ENCODE data around the gene NFKBIE.

NFKBIE gene

DNA sequence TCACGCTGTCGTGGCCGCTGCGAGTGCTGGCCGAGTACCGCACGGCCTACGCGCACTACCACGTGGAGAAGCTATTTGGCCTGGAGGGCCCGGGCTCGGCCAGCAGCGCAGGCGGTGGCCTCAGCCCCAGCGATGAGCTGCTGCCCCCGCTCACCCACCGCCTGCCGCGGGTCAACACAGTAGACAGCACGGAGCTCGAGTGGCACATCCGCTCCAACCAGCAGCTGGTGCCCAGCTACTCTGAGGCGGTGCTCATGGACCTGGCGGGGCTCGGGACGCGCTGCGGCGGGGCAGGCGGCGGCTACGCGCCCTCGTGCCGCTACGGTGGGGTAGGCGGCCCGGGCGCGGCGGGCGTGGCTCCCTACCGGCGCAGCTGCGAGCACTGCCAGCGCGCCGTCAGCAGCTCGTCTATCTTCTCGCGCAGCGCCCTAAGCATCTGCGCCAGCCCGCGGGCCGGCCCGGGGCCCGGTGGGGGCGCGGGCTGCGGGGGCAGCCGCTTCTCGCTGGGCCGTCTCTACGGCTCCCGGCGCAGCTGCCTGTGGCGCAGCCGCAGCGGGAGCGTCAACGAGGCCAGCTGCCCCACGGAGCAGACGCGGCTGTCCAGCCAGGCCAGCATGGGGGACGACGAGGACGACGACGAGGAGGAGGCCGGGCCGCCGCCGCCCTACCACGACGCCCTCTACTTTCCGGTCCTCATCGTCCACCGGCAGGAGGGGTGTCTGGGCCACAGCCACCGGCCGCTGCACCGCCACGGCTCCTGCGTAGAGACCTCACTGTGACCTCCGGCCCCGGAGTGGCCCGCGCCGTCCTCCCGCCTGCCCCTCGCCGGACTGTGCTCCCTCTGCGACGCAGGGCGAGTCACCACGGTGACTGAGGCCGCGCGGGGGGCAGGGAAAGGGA is 10.6 kb upstream of the NFKBIE start:
- TF ChIP-seq YY1 (IDR thresholded peaks at IDR 0.05; ENCODE audit: low read depth) (no peak), TAF1 (IDR thresholded peaks at IDR 0.05; ENCODE audit: low read depth) (no peak), TCF12 (IDR thresholded peaks at IDR 0.05; ENCODE audit: low read depth) (no peak), FOXM1 (IDR thresholded peaks at IDR 0.05; ENCODE audit: borderline replicate concordance, low read depth) (no peak), EGR1 (IDR thresholded peaks at IDR 0.05) (no peak), ZBTB7A (IDR thresholded peaks at IDR 0.05; ENCODE audit: low read depth) (no peak), EP300 (IDR thresholded peaks at IDR 0.05; ENCODE audit: borderline replicate concordance) (no peak), TEAD4 (IDR thresholded peaks at IDR 0.05) (no peak), CEBPB (IDR thresholded peaks at IDR 0.05) (no peak), NFIC (IDR thresholded peaks at IDR 0.05) (no peak)
- TF ChIP-seq, protein P1, sequence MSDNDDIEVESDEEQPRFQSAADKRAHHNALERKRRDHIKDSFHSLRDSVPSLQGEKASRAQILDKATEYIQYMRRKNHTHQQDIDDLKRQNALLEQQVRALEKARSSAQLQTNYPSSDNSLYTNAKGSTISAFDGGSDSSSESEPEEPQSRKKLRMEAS (IDR thresholded peaks at IDR 0.05), result no peak
- TF ChIP-seq, protein P2, sequence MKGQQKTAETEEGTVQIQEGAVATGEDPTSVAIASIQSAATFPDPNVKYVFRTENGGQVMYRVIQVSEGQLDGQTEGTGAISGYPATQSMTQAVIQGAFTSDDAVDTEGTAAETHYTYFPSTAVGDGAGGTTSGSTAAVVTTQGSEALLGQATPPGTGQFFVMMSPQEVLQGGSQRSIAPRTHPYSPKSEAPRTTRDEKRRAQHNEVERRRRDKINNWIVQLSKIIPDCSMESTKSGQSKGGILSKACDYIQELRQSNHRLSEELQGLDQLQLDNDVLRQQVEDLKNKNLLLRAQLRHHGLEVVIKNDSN (IDR thresholded peaks at IDR 0.05), result no peak

DNA sequence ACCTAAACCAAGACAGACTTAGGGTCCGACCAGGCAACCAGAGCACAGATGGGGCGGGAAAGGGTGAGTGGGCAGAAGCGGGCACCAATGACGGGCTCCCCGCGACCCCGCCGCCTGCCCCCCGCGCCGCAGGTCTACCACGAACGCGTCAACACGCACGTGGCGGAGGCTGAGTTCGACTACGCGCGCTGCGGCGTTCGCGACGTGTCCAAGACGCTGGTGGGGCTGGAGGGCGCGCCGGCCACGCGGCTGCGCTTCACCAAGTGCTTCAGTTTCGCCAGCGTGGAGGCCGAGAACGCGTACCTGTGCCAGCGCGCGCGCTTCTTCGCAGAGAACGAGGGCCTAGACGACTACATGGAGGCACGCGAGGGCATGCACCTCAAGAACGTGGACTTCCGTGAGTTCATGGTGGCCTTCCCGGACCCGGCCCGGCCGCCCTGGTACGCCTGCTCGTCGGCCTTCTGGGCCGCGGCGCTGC is 10.0 kb upstream of the NFKBIE start:
- no peak for TF ChIP-seq CREB1 (IDR thresholded peaks at IDR 0.05; ENCODE audit: low read depth)
- no peak for TF ChIP-seq NFIC (IDR thresholded peaks at IDR 0.05)
- no peak for TF ChIP-seq FOXM1 (IDR thresholded peaks at IDR 0.05; ENCODE audit: borderline replicate concordance, low read depth)
- TF ChIP-seq, protein P2 (IDR thresholded peaks at IDR 0.05), result no peak
- TF ChIP-seq ZBTB7A (IDR thresholded peaks at IDR 0.05; ENCODE audit: low read depth), result no peak
- no peak for TF ChIP-seq EGR1 (IDR thresholded peaks at IDR 0.05)
- no peak for TF ChIP-seq TEAD4 (IDR thresholded peaks at IDR 0.05)
- no peak for TF ChIP-seq RAD21 (IDR thresholded peaks at IDR 0.05; ENCODE audit: low read depth)
- TF ChIP-seq, protein P3, sequence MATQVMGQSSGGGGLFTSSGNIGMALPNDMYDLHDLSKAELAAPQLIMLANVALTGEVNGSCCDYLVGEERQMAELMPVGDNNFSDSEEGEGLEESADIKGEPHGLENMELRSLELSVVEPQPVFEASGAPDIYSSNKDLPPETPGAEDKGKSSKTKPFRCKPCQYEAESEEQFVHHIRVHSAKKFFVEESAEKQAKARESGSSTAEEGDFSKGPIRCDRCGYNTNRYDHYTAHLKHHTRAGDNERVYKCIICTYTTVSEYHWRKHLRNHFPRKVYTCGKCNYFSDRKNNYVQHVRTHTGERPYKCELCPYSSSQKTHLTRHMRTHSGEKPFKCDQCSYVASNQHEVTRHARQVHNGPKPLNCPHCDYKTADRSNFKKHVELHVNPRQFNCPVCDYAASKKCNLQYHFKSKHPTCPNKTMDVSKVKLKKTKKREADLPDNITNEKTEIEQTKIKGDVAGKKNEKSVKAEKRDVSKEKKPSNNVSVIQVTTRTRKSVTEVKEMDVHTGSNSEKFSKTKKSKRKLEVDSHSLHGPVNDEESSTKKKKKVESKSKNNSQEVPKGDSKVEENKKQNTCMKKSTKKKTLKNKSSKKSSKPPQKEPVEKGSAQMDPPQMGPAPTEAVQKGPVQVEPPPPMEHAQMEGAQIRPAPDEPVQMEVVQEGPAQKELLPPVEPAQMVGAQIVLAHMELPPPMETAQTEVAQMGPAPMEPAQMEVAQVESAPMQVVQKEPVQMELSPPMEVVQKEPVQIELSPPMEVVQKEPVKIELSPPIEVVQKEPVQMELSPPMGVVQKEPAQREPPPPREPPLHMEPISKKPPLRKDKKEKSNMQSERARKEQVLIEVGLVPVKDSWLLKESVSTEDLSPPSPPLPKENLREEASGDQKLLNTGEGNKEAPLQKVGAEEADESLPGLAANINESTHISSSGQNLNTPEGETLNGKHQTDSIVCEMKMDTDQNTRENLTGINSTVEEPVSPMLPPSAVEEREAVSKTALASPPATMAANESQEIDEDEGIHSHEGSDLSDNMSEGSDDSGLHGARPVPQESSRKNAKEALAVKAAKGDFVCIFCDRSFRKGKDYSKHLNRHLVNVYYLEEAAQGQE (IDR thresholded peaks at IDR 0.05; ENCODE audit: low read depth), result no peak
- no peak for TF ChIP-seq TCF12 (IDR thresholded peaks at IDR 0.05; ENCODE audit: low read depth)
- no peak for TF ChIP-seq CEBPB (IDR thresholded peaks at IDR 0.05)
- TF ChIP-seq, protein P1 (IDR thresholded peaks at IDR 0.05), result no peak

DNA sequence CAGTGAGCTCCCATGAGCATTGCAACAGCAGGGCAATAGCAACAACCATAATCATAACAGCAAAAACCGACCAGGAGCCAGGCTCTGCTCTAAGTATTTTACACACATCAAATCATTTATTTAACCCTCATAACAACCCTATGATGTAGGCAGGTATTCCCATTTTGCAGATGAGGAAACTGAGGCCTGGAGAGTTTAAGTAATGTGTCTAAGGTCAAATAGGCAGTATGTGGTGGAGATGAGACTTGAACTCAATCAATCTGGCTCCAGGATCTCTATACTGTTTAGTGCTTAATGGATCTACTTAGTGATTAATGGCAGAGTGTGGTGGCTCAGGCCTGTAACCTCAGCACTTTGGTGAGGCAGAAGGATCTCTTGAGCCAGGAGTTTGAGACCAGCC is 8.3 kb upstream of the NFKBIE start:
- no peak for TF ChIP-seq RAD21 (IDR thresholded peaks at IDR 0.05; ENCODE audit: low read depth)
- no peak for TF ChIP-seq CEBPB (IDR thresholded peaks at IDR 0.05)
- no peak for TF ChIP-seq TEAD4 (IDR thresholded peaks at IDR 0.05)
- TF ChIP-seq TAF1 (IDR thresholded peaks at IDR 0.05; ENCODE audit: low read depth), result no peak
- TF ChIP-seq EP300 (IDR thresholded peaks at IDR 0.05; ENCODE audit: borderline replicate concordance), result no peak
- TF ChIP-seq FOXM1 (IDR thresholded peaks at IDR 0.05; ENCODE audit: borderline replicate concordance, low read depth), result no peak
- no peak for TF ChIP-seq NFIC (IDR thresholded peaks at IDR 0.05)
- TF ChIP-seq, protein P1 (IDR thresholded peaks at IDR 0.05), result no peak
- no peak for TF ChIP-seq CREB1 (IDR thresholded peaks at IDR 0.05; ENCODE audit: low read depth)
- TF ChIP-seq, protein P2 (IDR thresholded peaks at IDR 0.05), result no peak
- no peak for TF ChIP-seq YY1 (IDR thresholded peaks at IDR 0.05; ENCODE audit: low read depth)
- no peak for TF ChIP-seq TCF12 (IDR thresholded peaks at IDR 0.05; ENCODE audit: low read depth)

DNA sequence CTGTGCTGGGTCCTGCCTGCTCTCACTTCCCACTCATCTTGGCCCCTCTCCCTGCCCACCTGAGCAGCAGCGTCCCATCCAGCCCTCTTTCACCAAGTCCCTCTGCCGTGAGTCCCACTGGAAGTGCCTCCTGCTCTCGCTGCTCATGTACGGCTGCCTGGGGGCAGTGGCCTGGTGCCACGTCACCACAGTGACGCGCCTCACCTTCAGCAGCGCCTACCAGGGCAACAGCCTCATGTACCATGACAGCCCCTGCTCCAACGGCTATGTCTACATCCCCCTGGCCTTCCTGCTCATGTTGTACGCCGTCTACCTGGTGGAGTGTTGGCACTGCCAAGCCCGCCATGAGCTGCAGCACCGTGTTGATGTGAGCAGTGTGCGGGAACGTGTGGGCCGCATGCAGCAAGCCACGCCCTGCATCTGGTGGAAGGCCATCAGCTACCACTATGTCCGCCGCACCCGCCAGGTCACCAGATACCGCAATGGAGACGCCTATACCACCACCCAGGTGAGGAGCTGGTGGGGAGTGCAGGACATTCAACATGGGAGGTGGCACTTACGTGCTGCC is 7.7 kb upstream of the NFKBIE start:
- TF ChIP-seq, protein P2 (IDR thresholded peaks at IDR 0.05), result no peak
- TF ChIP-seq TCF12 (IDR thresholded peaks at IDR 0.05; ENCODE audit: low read depth), result no peak
- no peak for TF ChIP-seq TEAD4 (IDR thresholded peaks at IDR 0.05)
- no peak for TF ChIP-seq YY1 (IDR thresholded peaks at IDR 0.05; ENCODE audit: low read depth)
- no peak for TF ChIP-seq EP300 (IDR thresholded peaks at IDR 0.05; ENCODE audit: borderline replicate concordance)
- TF ChIP-seq CEBPB (IDR thresholded peaks at IDR 0.05), result no peak
- TF ChIP-seq ZBTB7A (IDR thresholded peaks at IDR 0.05; ENCODE audit: low read depth), result no peak
- TF ChIP-seq CREB1 (IDR thresholded peaks at IDR 0.05; ENCODE audit: low read depth), result no peak
- TF ChIP-seq, protein P3 (IDR thresholded peaks at IDR 0.05; ENCODE audit: low read depth), result no peak
- no peak for TF ChIP-seq FOXM1 (IDR thresholded peaks at IDR 0.05; ENCODE audit: borderline replicate concordance, low read depth)
- TF ChIP-seq TAF1 (IDR thresholded peaks at IDR 0.05; ENCODE audit: low read depth), result no peak
- TF ChIP-seq NFIC (IDR thresholded peaks at IDR 0.05), result no peak
- TF ChIP-seq EGR1 (IDR thresholded peaks at IDR 0.05), result no peak
- TF ChIP-seq RAD21 (IDR thresholded peaks at IDR 0.05; ENCODE audit: low read depth), result no peak
- TF ChIP-seq, protein P1 (IDR thresholded peaks at IDR 0.05), result no peak

Data from Ishikawa (cell line).